IMR-90 (cell line): ENCODE data around the gene ILF2. TPM values are rescaled to one million over a fixed set of nuclear protein-coding genes. Genes with fewer than 3 reads are reported as not detected.

ENCODE experiments used
- ATAC-seq: fragments of 200-7000 bp; cut with Tn5 transposase; 2 replicates; pipeline ENCODE4 v1.9.1; 2020; ENCODE audit warnings: low read depth, mild to moderate bottlenecking, moderate library complexity
- BruUV-seq: library from RNA; stranded (reverse); fragments of 400-500 nt; replicated peaks from 2 replicates; lab custom pipeline; 2021; lab: Mats Ljungman, UMichigan
- CTCF ChIA-PET: fragments of 300-600 bp; formaldehyde crosslinking; extraction: SDS; loops from one replicate; lab custom pipeline; 2021; ENCODE audit warnings: antibody characterized with exemption; lab: Yijun Ruan, JAX
- POLR2A ChIA-PET: fragments of 300-600 bp; sonication (Branson Sonifier 250); formaldehyde crosslinking; loops from one replicate; lab custom pipeline; 2022; ENCODE audit warnings: antibody characterized with exemption; ENCODE audit not compliant: unreplicated experiment; lab: Charles Lee
- DNase-seq: peaks from one replicate; pipeline ENCODE4 v3.0.0; 2013
- H2AFZ ChIP-seq: replicated peaks from 2 replicates; pipeline ENCODE3; 2013; ENCODE audit warnings: low read length, mild to moderate bottlenecking; ENCODE audit not compliant: poor library complexity
- H2AK5ac ChIP-seq: 2 replicates; pipeline ENCODE4 v1.6.1; 2013; ENCODE audit warnings: low read depth, low read length, inconsistent platforms
- H2AK9ac ChIP-seq: replicated peaks from 2 replicates; pipeline ENCODE3; 2013; ENCODE audit warnings: mild to moderate bottlenecking, low read depth, low read length, moderate library complexity; ENCODE audit not compliant: poor library complexity
- H2BK120ac ChIP-seq: 2 replicates; pipeline ENCODE4 v1.6.1; 2013; ENCODE audit warnings: low read depth, low read length, inconsistent platforms
- H2BK15ac ChIP-seq: 3 replicates; pipeline ENCODE4 v1.6.1; 2013; ENCODE audit warnings: low read depth, low read length, inconsistent platforms
- H2BK20ac ChIP-seq: 2 replicates; pipeline ENCODE4 v1.6.1; 2013; ENCODE audit warnings: low read depth, mild to moderate bottlenecking, inconsistent platforms, low read length, moderate library complexity
- H2BK5ac ChIP-seq: 2 replicates; pipeline ENCODE4 v1.6.1; 2013; ENCODE audit warnings: mild to moderate bottlenecking, low read depth, low read length, inconsistent platforms; ENCODE audit not compliant: poor library complexity, severe bottlenecking
- H3K14ac ChIP-seq: replicated peaks from 2 replicates; pipeline ENCODE4 v1.6.1; 2013; ENCODE audit warnings: low read depth, low read length, inconsistent platforms
- H3K18ac ChIP-seq: 2 replicates; pipeline ENCODE4 v1.6.1; 2013; ENCODE audit warnings: low read depth, low read length, control low read depth
- H3K23ac ChIP-seq: 2 replicates; pipeline ENCODE4 v1.6.1; 2013; ENCODE audit warnings: low read depth, low read length, inconsistent platforms
- H3K27ac ChIP-seq: 2 replicates; pipeline ENCODE4 v1.5.1; 2013; ENCODE audit warnings: mild to moderate bottlenecking, control low read depth, low read length; ENCODE audit not compliant: insufficient read depth
- H3K27me3 ChIP-seq: 2 replicates; pipeline ENCODE4 v1.6.1; 2013; ENCODE audit warnings: low read length; ENCODE audit not compliant: control insufficient read depth, insufficient read depth
- H3K36me3 ChIP-seq: 2 replicates; pipeline ENCODE4 v1.6.1; 2013; ENCODE audit warnings: low read length, mixed read lengths; ENCODE audit not compliant: control insufficient read depth, insufficient read depth
- H3K4ac ChIP-seq: 2 replicates; pipeline ENCODE4 v1.6.1; 2013; ENCODE audit warnings: low read depth, low read length, inconsistent platforms
- H3K4me1 ChIP-seq: 2 replicates; pipeline ENCODE4 v1.6.1; 2013; ENCODE audit warnings: low read length, mixed read lengths; ENCODE audit not compliant: control insufficient read depth, insufficient read depth
- H3K4me2 ChIP-seq: 2 replicates; pipeline ENCODE4 v1.6.1; 2013; ENCODE audit warnings: low read depth, mild to moderate bottlenecking, control low read depth, low read length, moderate library complexity
- H3K4me3 ChIP-seq: 2 replicates; pipeline ENCODE4 v1.5.1; 2013; ENCODE audit warnings: low read depth, mild to moderate bottlenecking, control low read depth, low read length, moderate library complexity; ENCODE audit not compliant: insufficient read depth
- H3K56ac ChIP-seq: 2 replicates; pipeline ENCODE4 v1.6.1; 2013; ENCODE audit warnings: low read length, inconsistent platforms; ENCODE audit not compliant: insufficient read depth; ENCODE audit errors: extremely low read depth
- H3K79me1 ChIP-seq, 2 experiments: 2 replicates each; pipeline ENCODE4 v1.6.1; 2013; ENCODE audit warnings: low read length in 2 of 2, inconsistent platforms in 1 of 2, low read depth in 1 of 2
- H3K9ac ChIP-seq: 2 replicates; pipeline ENCODE4 v1.6.1; 2013; ENCODE audit warnings: low read depth, low read length, control low read depth
- H3K9me1 ChIP-seq: 2 replicates; pipeline ENCODE4 v1.6.1; 2013; ENCODE audit warnings: low read length, inconsistent platforms; ENCODE audit not compliant: insufficient read depth
- H3K9me3 ChIP-seq: 2 replicates; pipeline ENCODE4 v1.6.1; 2013; ENCODE audit warnings: low read length; ENCODE audit not compliant: control insufficient read depth, insufficient read depth
- H4K20me1 ChIP-seq: 2 replicates; pipeline ENCODE4 v1.6.1; 2013; ENCODE audit warnings: low read length, inconsistent platforms; ENCODE audit not compliant: insufficient read depth
- H4K5ac ChIP-seq: 2 replicates; pipeline ENCODE4 v1.6.1; 2013; ENCODE audit warnings: mild to moderate bottlenecking, low read depth, low read length, control low read depth
- H4K8ac ChIP-seq, 2 experiments: 2 replicates each; pipeline ENCODE4 v1.6.1; 2013; ENCODE audit warnings: low read depth in 2 of 2, low read length in 2 of 2, control low read depth in 1 of 2, inconsistent platforms in 1 of 2
- H4K91ac ChIP-seq: 2 replicates; pipeline ENCODE4 v1.6.1; 2013; ENCODE audit warnings: low read depth, low read length, inconsistent platforms; ENCODE audit not compliant: insufficient read depth
- FOS ChIP-seq: fragments of 150-350 bp; IDR thresholded peaks from 2 replicates; pipeline ENCODE4 v1.6.1; 2016; ENCODE audit warnings: low read depth, low read length
- MAFK ChIP-seq: IDR thresholded peaks from 2 replicates; pipeline ENCODE4 v1.6.1; 2012; ENCODE audit warnings: low read depth, low read length, improper control_type of control experiment
- RCOR1 ChIP-seq: IDR thresholded peaks from 2 replicates; pipeline ENCODE4 v1.6.1; 2012; ENCODE audit warnings: mild to moderate bottlenecking, low read length, improper control_type of control experiment; ENCODE audit not compliant: insufficient replicate concordance
- WGBS, 2 experiments: methylation state at CpG; one replicate each; pipeline versions ENCODE4 v1.1.5 to v1.1.7; 2013; ENCODE audit warnings: missing lambda C conversion rate in 2 of 2; ENCODE audit not compliant: insufficient read length in 1 of 2; ENCODE audit errors: extremely low coverage in 2 of 2; 5-methylcytosine and 5-hydroxymethylcytosine counted together
- dilution Hi-C: fragments of 300-500 bp; cut with HindIII; formaldehyde crosslinking; loops from one replicate; pipeline ENCODE4 v1.14.3; 2018; ENCODE audit warnings: low sequenced_read_pairs; ENCODE audit not compliant: unreplicated experiment
- in situ Hi-C: fragments of 300-500 bp; cut with MboI; formaldehyde crosslinking; loops from 3 replicates; pipeline ENCODE4 v1.14.3; 2019; ENCODE audit warnings: low sequenced_read_pairs, inconsistent platforms, mixed read lengths
- intact Hi-C: fragments of 100-400 bp; cut with micrococcal nuclease; formaldehyde crosslinking; loops from 2 replicates; pipeline ENCODE4 v1.10.0; 2022
- polyA plus RNA-seq, 3 experiments: library from polyadenylated mRNA; depleted of rRNA; stranded (reverse); fragments of >200 nt; gene quantifications; 2 replicates each; pipeline ENCODE4 v1.2.3, GENCODE V29; 2012; ENCODE audit warnings: low replicate concordance in 1 of 3
- total RNA-seq: library from RNA; depleted of rRNA; stranded (reverse); fragments of >200 nt; gene quantifications from 2 replicates; pipeline ENCODE4 v1.2.3, GENCODE V29; 2012

ILF2 gene
- total and polyA plus RNA-seq, 2 of the 4 experiments (the other 2 are of a cell fraction), result 273 to 504 TPM

DNA sequence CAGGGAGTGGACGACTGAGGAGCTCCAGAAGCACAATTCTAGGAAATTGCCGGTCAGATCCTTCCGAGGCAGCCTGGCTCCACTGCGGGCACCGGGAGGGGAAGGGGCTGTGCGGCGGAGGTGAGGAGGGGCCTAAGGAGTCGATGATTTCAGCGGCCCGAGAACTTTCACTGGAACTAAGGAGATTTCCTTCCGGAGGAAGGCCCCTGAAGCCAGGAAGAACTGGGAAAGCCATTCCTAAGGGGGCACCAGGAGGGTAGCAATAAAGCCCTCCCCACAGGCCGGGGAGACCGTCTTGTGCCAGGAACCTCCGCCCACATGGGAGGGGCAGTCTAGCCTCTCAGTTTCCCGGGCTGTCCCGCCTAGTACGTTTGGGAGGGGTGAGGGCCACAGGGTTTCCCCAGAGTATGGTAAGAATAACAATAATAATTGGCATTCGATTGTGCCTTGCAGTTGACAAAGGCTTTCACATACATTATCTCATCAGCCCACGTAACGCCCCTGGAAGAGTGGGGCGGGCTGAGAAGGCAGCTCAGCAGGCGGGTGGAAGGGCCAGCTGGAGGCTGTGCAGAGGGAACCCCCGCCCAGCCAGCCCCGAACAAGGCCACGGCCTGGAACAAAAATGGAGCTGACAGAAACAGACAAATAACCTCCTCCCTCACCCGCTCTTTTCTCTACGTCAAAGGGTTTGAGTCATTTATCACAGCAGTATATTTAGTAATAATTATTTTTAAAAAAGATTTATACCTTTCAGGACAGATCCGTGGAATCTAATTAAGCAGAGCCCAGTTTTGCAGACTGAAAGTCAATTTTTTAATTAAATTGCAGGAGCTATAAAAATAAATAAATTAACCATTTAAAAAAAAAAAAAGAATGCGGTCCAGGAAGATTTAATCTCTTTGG is 27.5 kb upstream of the ILF2 start:
- Histone ChIP-seq H3K27ac (no peak overlapping the region), H3K9ac (no peak overlapping the region), H3K18ac (no peak overlapping the region), H3K27me3 (peaks cover 3% of the 10 kb centered on the region; the same call in 1 of the 2 replicates), H4K8ac (no peak overlapping the region; a peak in 1 of 4 replicates), H4K91ac (no peak overlapping the region), H2BK15ac (no peak overlapping the region), H3K4me1 (peaks cover 2% of the 10 kb centered on the region), H2AFZ (peak overlapping the region; percentile 71), H2AK5ac (no peak overlapping the region), H2BK120ac (no peak overlapping the region), H3K4me2 (no peak overlapping the region), H2BK5ac (no peak overlapping the region), H2BK20ac (no peak overlapping the region), H3K23ac (no peak overlapping the region), H4K20me1 (no peaks in the 10 kb centered on the region), H3K56ac (no peak overlapping the region), H3K9me1 (no peaks in the 10 kb centered on the region), H3K9me3 (no peaks in the 10 kb centered on the region), H3K79me1 (no peaks in the 10 kb centered on the region), H3K4ac (no peak overlapping the region), H3K14ac (no peak overlapping the region), H3K36me3 (no peaks in the 10 kb centered on the region), H2AK9ac (peak overlapping the region; percentile 44), H3K4me3 (no peak overlapping the region), H4K5ac (no peak overlapping the region)
- DNase-seq (no peak), ATAC-seq (no peak)
- TF ChIP-seq MAFK, result no peak
- no peak for TF ChIP-seq RCOR1
- no peak for TF ChIP-seq FOS
- POLR2A ChIA-PET, result interaction anchor here (0.5 kb wide), 1 partner anchor 9 kb away, joined by 5 read pairs; no protein-coding TSS in a partner anchor
- no TSS peak for BruUV-seq
- dilution Hi-C loops, result no loop called here
- WGBS, 2 experiments, result 30% methylated on average over 4 of the region's 29 CpGs; no CpG with 5 or more reads in 1 of the 2 experiments
- CTCF ChIA-PET, result interaction anchor here (1.2 kb wide), 1 partner anchor 50 kb away, joined by 3 read pairs; no protein-coding TSS in a partner anchor
- in situ Hi-C loops, result no loop called here
- intact Hi-C loops, result no loop called here
